Stimulated activated CD8-positive, alpha-beta memory T cell treated with anti-CD3 and anti-CD28 coated beads, Interleukin-4, amount 100 ng/mL, for 48 hours (primary cell): ENCODE data around the gene SPDYE8.
"Not testable (repeated sequence)": the region's sequence is repeated elsewhere in the genome, so short reads cannot be mapped to it uniquely, and the experiment has no call there.

Experiments used
- DNase-seq: peaks from one replicate; pipeline ENCODE4 v3.0.0-alpha.2; 2020

The SPDYE8 gene

GRCh38 chr7:73029666-73030065 is at the start of gene SPDYE8:
TSS of gene SPDYE8 (minus strand) at chr7:73029766. CDS start at chr7:73027966, 1,800 bp downstream.
- DNase-seq, result not testable (repeated sequence)

GRCh38 chr7:73057811-73058210 is 28.2 kb upstream of the SPDYE8 start, which contains the start of gene SPDYE11:
TSS of gene SPDYE11 (minus strand) at chr7:73057911. CDS start at chr7:73056111, 1,800 bp downstream.
- not testable (repeated sequence) for DNase-seq

GRCh38 chr7:73006491-73006890 is 23.1 kb downstream of the SPDYE8 start:
- peak; percentile 24 for DNase-seq

GRCh38 chr7:73005693-73006447 is 23.7 kb downstream of the SPDYE8 start:
- peak; percentile 92 for DNase-seq

GRCh38 chr7:73005356-73005692 is 24.2 kb downstream of the SPDYE8 start:
- peak; percentile 80 for DNase-seq

GRCh38 chr7:72997887-72998468 is 31.6 kb downstream of the SPDYE8 start:
- not testable (repeated sequence) for DNase-seq

- DNase-seq, result not testable (repeated sequence)
Observed at GRCh38 chr7:72997447-72997846, 32.1 kb downstream of the SPDYE8 start.

GRCh38 chr7:72995484-72995883 is 34.1 kb downstream of the SPDYE8 start:
- not testable (repeated sequence) for DNase-seq

GRCh38 chr7:72990146-72990913 is 39.2 kb downstream of the SPDYE8 start:
- not testable (repeated sequence) for DNase-seq

- not testable (repeated sequence) for DNase-seq
Observed at GRCh38 chr7:72982084-72982483, 47.5 kb downstream of the SPDYE8 start.

- not testable (repeated sequence) for DNase-seq
Observed at GRCh38 chr7:72980382-72980781, 49.2 kb downstream of the SPDYE8 start.

GRCh38 chr7:72976434-72976833 is 53.1 kb downstream of the SPDYE8 start:
- not testable (repeated sequence) for DNase-seq

GRCh38 chr7:72975656-72976286 is 53.8 kb downstream of the SPDYE8 start:
- not testable (repeated sequence) for DNase-seq

GRCh38 chr7:72974781-72975180 is 54.8 kb downstream of the SPDYE8 start:
- not testable (repeated sequence) for DNase-seq

- not testable (repeated sequence) for DNase-seq
Observed at GRCh38 chr7:72971505-72971904, 58.1 kb downstream of the SPDYE8 start.
